HEK293 (cell line): ENCODE results near the gene ADD2.

ENCODE experiments used
- CTCF ChIP-seq: fragments of 450-650 bp; formaldehyde crosslinking; IDR thresholded peaks from 2 replicates; pipeline ENCODE4 v1.5.1; 2016; ENCODE audit warnings: missing biosample characterization, missing genetic modification characterization
- ELK4 ChIP-seq: IDR thresholded peaks from 2 replicates; pipeline ENCODE4 v1.6.1; 2011; ENCODE audit warnings: mild to moderate bottlenecking, low read depth, low read length, borderline replicate concordance
- HOXA7 ChIP-seq: sonication (generic); formaldehyde crosslinking; IDR thresholded peaks from 2 replicates; pipeline ENCODE4 v1.8.1; 2022; ENCODE audit warnings: missing genetic modification reagents, borderline replicate concordance
- KLF8 ChIP-seq: fragments of 450-650 bp; formaldehyde crosslinking; IDR thresholded peaks from 2 replicates; pipeline ENCODE4 v1.5.1; 2016; ENCODE audit warnings: missing biosample characterization, missing genetic modification characterization
- PBX3 ChIP-seq: sonication (generic); formaldehyde crosslinking; IDR thresholded peaks from 2 replicates; pipeline ENCODE4 v1.8.1; 2022; ENCODE audit warnings: mild to moderate bottlenecking, moderate library complexity, missing genetic modification reagents
- REST ChIP-seq: fragments of 450-650 bp; formaldehyde crosslinking; IDR thresholded peaks from 2 replicates; pipeline ENCODE4 v1.5.1; 2016; ENCODE audit warnings: missing biosample characterization, missing genetic modification characterization
- ZBTB21 ChIP-seq: fragments of 450-650 bp; formaldehyde crosslinking; IDR thresholded peaks from 2 replicates; pipeline ENCODE4 v1.5.1; 2017; ENCODE audit warnings: missing biosample characterization, missing genetic modification characterization
- ZNF221 ChIP-seq: fragments of 450-650 bp; formaldehyde crosslinking; IDR thresholded peaks from 2 replicates; pipeline ENCODE4 v1.5.1; 2017; ENCODE audit warnings: missing biosample characterization, missing genetic modification characterization, borderline replicate concordance
- ZNF274 ChIP-seq, 2 experiments: fragments of 200-500 bp in 1 of 2; fragments of 450-650 bp in 1 of 2; sonication (Bioruptor generic) in 1 of 2; formaldehyde crosslinking in 1 of 2; IDR thresholded peaks; 2 replicates each; pipeline versions ENCODE4 v1.5.1 to v1.6.1; 2014 to 2016; ENCODE audit warnings: borderline replicate concordance in 1 of 2, inconsistent platforms in 1 of 2, low read length in 1 of 2, missing biosample characterization in 1 of 2, missing genetic modification characterization in 1 of 2
- ZNF37A ChIP-seq: fragments of 450-650 bp; IDR thresholded peaks from 2 replicates; pipeline ENCODE4 v1.5.1; 2018; ENCODE audit warnings: missing biosample characterization, missing genetic modification characterization
- ZNF404 ChIP-seq: fragments of 450-650 bp; formaldehyde crosslinking; IDR thresholded peaks from 2 replicates; pipeline ENCODE4 v1.5.1; 2017; ENCODE audit warnings: missing biosample characterization, missing genetic modification characterization
- ZNF449 ChIP-seq: fragments of 450-650 bp; formaldehyde crosslinking; IDR thresholded peaks from 2 replicates; pipeline ENCODE4 v1.5.1; 2017; ENCODE audit warnings: missing biosample characterization, mild to moderate bottlenecking, missing genetic modification characterization, moderate library complexity

GRCh38 chr2:70732766-70733645 lies 35.0 kb downstream of the ADD2 start:
- no peak for TF ChIP-seq CTCF (tag by site-specific recombination)
- no peak for TF ChIP-seq HOXA7 (CRISPR knock-in tag)
- no peak for TF ChIP-seq ELK4
- no peak for TF ChIP-seq ZNF404 (tag by site-specific recombination)
- no peak for TF ChIP-seq ZNF37A (tag by site-specific recombination)
- no peak for TF ChIP-seq ZNF449 (tag by site-specific recombination)
- TF ChIP-seq ZNF274 (IDR thresholded peaks at IDR 0.05; ENCODE audit: low read length), result no peak
- no peak for TF ChIP-seq ZNF274 (tag by site-specific recombination; IDR thresholded peaks at IDR 0.05; ENCODE audit: borderline replicate concordance)
- no peak for TF ChIP-seq ZNF221 (tag by site-specific recombination)
- TF ChIP-seq KLF8, result no peak
- no peak for TF ChIP-seq REST (tag by site-specific recombination)
- TF ChIP-seq ZBTB21 (tag by site-specific recombination), result no peak
- no peak for TF ChIP-seq PBX3 (CRISPR knock-in tag)
